Nephron progenitor cell (in vitro differentiated cells): Measurements from ENCODE around the gene NEUROG3.

ENCODE experiments used
- DNase-seq: peaks from one replicate; pipeline ENCODE4 v3.0.0; 2021
- H3K27ac Mint-ChIP-seq: 2 replicates; pipeline ENCODE4 v1.8.0; 2021; ENCODE audit warnings: mild to moderate bottlenecking, moderate library complexity, mixed read lengths
- H3K27me3 Mint-ChIP-seq: 2 replicates; pipeline ENCODE4 v1.8.0; 2021; ENCODE audit warnings: mild to moderate bottlenecking, low read depth, mixed read lengths; ENCODE audit not compliant: poor library complexity
- H3K36me3 Mint-ChIP-seq: 2 replicates; pipeline ENCODE4 v1.8.0; 2021; ENCODE audit warnings: low read depth, mixed read lengths
- H3K4me1 Mint-ChIP-seq: 2 replicates; pipeline ENCODE4 v1.8.0; 2021; ENCODE audit warnings: mixed read lengths
- H3K4me3 Mint-ChIP-seq: 2 replicates; pipeline ENCODE4 v1.8.0; 2021; ENCODE audit warnings: mild to moderate bottlenecking, moderate library complexity, mixed read lengths
- H3K9me3 Mint-ChIP-seq: 2 replicates; pipeline ENCODE4 v1.8.0; 2021; ENCODE audit warnings: mild to moderate bottlenecking, moderate library complexity, mixed read lengths
- TF ChIP-seq, protein P1 (sequence below): fragments of 200-600 bp; sonication (generic); IDR thresholded peaks from 2 replicates; pipeline ENCODE4 v1.5.0; 2021; ENCODE audit warnings: antibody characterized with exemption

The NEUROG3 gene

DNA sequence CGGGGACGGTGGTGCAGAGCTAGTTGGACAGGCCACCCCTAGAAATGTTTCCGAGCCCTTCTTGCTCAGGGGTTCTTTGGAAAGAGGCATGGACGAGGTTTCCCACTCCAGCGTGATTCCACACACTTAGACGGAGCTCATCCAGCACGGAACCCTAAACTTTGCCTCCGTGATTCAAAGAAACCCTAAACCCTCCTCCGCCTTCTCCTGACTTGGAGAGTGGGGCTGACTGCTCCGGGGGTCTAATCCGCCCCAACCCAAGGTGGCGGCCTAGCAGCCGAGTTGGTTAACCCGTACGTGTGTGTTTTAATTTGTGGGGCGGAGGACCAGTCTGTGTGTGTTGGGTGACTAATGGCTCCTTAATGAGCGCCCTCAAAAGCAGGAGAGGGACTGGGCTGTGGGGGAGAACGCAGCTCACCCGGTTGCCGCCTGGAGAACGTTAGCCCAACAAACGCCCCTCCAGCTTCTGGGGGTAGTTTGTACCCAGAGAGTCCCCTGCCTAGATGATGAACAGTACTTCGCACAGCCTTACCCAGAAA is 3.8 kb downstream of the NEUROG3 start:
- DNase-seq = no peak
- no peak overlapping the region for H3K27ac Mint-ChIP-seq
- H3K36me3 Mint-ChIP-seq = no peaks in the 10 kb centered on the region
- peaks cover 21% of the 10 kb centered on the region for H3K4me1 Mint-ChIP-seq
- TF ChIP-seq, protein P1, sequence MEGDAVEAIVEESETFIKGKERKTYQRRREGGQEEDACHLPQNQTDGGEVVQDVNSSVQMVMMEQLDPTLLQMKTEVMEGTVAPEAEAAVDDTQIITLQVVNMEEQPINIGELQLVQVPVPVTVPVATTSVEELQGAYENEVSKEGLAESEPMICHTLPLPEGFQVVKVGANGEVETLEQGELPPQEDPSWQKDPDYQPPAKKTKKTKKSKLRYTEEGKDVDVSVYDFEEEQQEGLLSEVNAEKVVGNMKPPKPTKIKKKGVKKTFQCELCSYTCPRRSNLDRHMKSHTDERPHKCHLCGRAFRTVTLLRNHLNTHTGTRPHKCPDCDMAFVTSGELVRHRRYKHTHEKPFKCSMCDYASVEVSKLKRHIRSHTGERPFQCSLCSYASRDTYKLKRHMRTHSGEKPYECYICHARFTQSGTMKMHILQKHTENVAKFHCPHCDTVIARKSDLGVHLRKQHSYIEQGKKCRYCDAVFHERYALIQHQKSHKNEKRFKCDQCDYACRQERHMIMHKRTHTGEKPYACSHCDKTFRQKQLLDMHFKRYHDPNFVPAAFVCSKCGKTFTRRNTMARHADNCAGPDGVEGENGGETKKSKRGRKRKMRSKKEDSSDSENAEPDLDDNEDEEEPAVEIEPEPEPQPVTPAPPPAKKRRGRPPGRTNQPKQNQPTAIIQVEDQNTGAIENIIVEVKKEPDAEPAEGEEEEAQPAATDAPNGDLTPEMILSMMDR = no peak
- H3K9me3 Mint-ChIP-seq = peaks cover 3% of the 10 kb centered on the region
- peaks cover 100% of the 10 kb centered on the region for H3K27me3 Mint-ChIP-seq
- no peak overlapping the region for H3K4me3 Mint-ChIP-seq

DNA sequence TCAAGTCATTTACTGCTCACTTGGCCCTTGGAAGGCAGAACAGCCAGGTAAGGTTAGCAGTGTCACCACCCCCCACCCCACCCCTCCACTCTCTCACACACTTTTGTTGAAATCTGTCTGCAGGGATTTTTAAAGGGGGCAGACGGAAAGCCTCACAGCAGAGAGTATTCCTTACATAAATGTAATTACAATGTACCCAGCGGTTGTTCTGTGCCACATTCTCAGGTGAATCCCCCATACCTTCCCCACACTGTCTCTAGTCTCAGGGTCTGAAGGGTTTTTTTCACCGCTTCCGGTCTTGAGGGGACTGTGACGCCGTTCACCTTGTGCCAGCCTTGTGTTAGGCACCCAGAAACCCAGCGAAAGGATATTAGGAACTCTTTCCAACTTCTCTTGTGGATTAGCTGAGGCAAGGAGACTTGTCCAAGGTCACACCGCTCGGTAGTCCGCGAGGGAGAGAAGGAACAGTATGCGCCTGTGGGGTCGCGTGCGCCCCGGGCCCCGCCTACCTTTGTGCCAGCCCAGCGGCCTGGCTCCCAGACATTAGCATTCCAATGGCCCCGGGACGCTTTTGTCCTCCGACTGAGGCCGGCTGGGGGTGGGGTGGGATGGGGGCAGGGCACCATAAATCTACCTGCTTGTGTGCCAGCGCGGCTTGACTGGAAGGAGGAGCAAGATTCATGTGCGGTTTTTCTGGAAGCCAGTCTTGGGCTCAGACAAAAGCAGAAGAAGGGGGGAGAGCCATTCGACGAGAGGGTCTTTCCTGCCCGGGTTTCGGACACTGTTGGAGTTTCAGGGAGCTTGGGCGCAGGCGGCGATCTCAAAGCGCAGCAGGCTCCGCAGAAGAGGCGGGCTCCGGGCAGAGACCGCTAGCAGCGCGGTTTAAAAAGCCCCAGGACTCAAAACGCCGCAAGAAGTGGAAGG is 4.5 kb downstream of the NEUROG3 start:
- TF ChIP-seq, protein P1 = no peak
- H3K27me3 Mint-ChIP-seq = peaks cover 100% of the 10 kb centered on the region
- H3K9me3 Mint-ChIP-seq = peaks cover 3% of the 10 kb centered on the region
- H3K4me1 Mint-ChIP-seq = peaks cover 14% of the 10 kb centered on the region
- no peak overlapping the region for H3K27ac Mint-ChIP-seq
- peak overlapping the region; percentile 68 for H3K4me3 Mint-ChIP-seq
- DNase-seq = peak; percentile 37
- H3K36me3 Mint-ChIP-seq = no peaks in the 10 kb centered on the region

DNA sequence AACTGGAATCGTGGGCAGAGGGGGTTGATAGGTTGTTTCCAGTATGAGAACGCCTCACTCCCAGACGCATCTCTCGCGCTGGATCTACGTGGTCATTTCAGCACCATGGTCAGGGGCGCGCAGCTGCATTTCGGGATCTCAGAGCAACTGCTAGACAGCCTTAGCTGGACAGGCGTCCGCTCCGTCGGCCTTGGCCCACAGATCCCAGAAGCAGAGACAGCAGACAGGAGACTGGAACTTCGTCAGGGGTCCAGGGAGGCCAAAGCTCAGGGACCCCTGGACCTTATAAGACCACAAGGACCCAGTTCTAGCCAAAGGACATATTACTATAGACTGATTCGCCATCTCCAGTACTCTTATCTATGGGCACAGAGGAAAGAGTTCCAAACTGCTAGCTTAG is 5.3 kb downstream of the NEUROG3 start:
- peaks cover 98% of the 10 kb centered on the region for H3K27me3 Mint-ChIP-seq
- TF ChIP-seq, protein P1 = no peak
- peaks cover 3% of the 10 kb centered on the region for H3K9me3 Mint-ChIP-seq
- no peak overlapping the region for H3K27ac Mint-ChIP-seq
- H3K4me1 Mint-ChIP-seq = peaks cover 8% of the 10 kb centered on the region
- peak; percentile 92 for DNase-seq
- H3K36me3 Mint-ChIP-seq = no peaks in the 10 kb centered on the region
- no peak overlapping the region for H3K4me3 Mint-ChIP-seq

DNA sequence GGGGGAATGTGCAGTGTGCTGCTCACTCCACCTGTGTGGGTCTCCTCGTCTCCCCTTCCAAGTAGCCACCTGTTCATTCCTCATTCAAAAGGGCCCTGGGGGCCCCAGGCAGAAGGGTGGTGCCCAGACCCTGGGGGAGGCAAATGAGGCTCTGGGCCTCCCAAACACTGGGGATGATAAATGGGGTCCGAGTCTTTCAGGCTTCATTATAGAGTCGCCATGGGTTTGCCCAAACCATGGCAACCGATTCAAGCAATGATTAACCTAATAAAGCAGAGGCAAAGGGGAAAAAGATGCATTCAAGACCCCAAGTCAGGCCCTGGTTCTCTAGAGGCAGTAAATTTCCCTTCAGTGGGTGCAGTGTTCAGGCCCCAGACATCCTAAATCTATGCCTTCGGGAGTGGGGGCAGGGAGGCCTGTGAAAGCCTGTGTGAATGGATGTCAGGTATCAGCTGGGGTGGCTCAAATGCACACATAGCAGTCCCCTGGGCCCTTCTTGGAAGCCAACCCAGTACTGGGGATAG is 10.4 kb downstream of the NEUROG3 start:
- Mint-ChIP-seq H3K9me3 (peaks cover under 1% of the 10 kb centered on the region), H3K27ac (no peak overlapping the region), H3K27me3 (peaks cover 75% of the 10 kb centered on the region), H3K4me3 (no peak overlapping the region), H3K4me1 (no peaks in the 10 kb centered on the region), H3K36me3 (no peaks in the 10 kb centered on the region)
- no peak for DNase-seq
- TF ChIP-seq, protein P1 = no peak

DNA sequence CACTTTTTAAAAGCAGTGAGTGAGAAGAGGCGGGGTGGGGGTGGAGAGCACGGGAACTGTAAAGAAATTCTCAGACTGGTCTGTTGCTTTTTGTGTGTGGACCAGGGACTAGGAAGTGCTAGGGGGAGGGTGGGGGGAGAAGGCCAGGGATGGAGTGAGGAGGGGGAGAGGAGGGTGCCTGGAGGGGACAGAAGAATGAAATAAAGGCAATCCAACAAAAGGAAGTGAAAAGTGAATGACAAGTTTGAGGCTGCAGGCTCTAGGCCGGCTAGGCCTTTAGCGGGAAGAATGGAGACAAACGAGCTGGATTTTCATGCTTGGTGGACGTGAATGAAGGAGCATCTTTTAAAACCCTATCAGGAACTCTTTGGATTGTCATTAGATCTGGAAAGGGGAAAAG is 13.7 kb downstream of the NEUROG3 start:
- Mint-ChIP-seq H3K4me1 (no peaks in the 10 kb centered on the region), H3K4me3 (no peak overlapping the region), H3K27me3 (peaks cover 57% of the 10 kb centered on the region), H3K36me3 (no peaks in the 10 kb centered on the region), H3K27ac (no peak overlapping the region), H3K9me3 (no peaks in the 10 kb centered on the region)
- no peak for DNase-seq
- TF ChIP-seq, protein P1 = no peak
